Retinal pigment epithelial cell (primary cell): ENCODE measurements around the gene MRNIP.

Experiments used
- DNase-seq: peaks from one replicate; pipeline ENCODE4 v3.0.0-alpha.2; 2010; ENCODE audit warnings: low read depth
- H3K4me3 ChIP-seq: 2 replicates; pipeline ENCODE4 v1.5.1; 2011; ENCODE audit warnings: mild to moderate bottlenecking, low read length, control low read depth, moderate library complexity
- TF ChIP-seq, protein P1 (sequence below): conservative IDR thresholded peaks from 2 replicates; pipeline ENCODE4 v1.5.1; 2011; ENCODE audit warnings: low read depth, low read length, control low read depth, inconsistent platforms

MRNIP gene

DNA sequence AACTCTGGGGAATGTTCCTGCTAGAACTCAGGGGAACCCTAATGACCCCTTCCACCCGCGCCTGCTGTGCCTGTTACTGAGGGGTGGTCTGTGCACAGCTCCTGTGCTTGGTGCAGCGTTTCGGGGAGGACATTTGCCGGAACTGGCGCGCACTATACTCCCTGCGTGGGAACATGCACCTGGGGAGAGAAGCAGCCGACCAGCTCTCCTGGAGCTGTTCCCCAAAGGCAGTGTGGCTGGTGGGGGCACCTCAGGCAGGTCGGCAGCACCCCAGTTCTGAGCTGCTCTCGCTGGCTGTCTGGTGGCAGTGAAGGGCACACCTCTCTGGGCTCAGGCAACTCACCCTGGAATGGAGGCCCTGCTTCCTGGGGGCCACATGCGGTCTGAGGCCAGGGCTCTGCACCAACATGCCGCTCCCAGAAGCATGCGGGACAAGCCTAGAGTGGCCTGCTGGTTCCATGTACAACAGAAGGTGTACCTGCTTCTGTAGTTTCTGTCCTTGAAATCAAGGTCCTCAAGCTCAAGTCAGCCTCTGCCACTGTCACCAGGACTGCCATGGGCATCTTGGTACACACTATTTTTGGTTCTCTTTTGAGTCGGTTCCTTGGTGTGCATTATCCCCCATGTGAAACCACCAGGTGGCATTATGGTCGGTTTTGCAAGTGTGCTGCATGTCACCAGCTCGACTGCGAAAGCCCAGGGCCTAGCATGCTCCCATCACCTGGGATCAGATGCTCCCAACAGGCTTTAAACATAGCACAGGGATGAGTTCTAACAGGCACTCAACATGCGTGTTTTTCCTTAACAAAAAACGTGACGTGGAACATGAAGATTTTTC lies 7.8 kb upstream of the MRNIP start:
- no peak overlapping the region for H3K4me3 ChIP-seq
- TF ChIP-seq, protein P1, sequence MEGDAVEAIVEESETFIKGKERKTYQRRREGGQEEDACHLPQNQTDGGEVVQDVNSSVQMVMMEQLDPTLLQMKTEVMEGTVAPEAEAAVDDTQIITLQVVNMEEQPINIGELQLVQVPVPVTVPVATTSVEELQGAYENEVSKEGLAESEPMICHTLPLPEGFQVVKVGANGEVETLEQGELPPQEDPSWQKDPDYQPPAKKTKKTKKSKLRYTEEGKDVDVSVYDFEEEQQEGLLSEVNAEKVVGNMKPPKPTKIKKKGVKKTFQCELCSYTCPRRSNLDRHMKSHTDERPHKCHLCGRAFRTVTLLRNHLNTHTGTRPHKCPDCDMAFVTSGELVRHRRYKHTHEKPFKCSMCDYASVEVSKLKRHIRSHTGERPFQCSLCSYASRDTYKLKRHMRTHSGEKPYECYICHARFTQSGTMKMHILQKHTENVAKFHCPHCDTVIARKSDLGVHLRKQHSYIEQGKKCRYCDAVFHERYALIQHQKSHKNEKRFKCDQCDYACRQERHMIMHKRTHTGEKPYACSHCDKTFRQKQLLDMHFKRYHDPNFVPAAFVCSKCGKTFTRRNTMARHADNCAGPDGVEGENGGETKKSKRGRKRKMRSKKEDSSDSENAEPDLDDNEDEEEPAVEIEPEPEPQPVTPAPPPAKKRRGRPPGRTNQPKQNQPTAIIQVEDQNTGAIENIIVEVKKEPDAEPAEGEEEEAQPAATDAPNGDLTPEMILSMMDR = no peak
- no peak for DNase-seq

DNA sequence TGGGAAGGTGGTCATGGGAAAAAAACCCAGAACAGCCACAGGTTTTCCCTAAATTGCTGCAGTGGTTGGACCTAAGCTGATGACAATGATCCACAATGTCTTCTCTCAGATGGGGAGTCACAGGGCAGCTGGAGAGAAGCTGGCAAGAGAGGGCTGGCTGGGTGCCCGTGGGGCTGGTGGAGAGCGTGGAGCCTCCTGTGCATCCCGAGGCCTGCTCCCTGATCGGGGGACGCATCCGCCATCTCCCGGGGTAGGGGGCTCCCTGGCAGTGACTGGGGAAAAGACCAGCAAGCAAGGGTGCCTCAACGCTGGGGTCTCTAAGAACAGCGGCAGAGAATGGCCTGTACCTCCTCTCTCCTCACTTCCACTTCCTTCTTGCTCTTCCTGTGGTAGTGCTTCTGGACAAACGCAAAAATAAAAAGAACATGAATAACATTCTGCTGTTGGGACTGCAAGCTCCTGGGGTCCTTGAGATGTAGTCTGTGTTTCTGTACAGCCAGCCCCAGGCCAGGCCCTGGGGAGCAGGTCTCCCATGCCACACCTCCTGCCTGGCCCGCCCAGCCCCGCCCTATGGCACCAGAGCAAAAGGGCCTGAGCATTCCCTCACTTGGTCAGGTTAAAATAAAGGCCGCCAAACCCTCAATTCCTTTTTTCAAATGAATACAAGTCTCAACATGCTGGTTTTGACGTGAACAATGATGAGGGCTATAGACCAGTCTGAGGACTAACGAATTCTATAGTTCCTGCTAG lies 7.0 kb upstream of the MRNIP start:
- DNase-seq = no peak
- no peak overlapping the region for H3K4me3 ChIP-seq
- TF ChIP-seq, protein P1 = no peak

DNA sequence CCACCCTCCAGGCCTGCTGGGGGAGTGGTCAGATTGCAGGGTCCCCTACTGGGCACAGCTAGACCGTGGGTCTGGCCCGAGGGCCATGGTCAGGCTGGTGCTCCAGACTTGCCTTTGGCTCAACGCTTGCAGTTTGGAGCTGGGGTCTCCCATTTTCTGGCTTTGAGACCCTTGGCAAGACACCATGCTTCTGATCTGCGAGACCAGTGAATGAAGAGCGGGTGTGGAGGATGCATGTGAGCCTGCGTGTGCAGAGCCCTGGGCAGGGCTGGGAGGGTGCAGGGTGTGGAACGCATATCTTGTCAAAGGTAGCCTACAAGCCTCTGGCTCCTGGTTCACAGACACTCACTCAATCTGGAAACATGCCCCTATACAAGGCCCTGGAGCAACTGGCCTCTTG lies 6.1 kb upstream of the MRNIP start:
- DNase-seq = no peak
- TF ChIP-seq, protein P1 = no peak
- no peak overlapping the region for H3K4me3 ChIP-seq

DNA sequence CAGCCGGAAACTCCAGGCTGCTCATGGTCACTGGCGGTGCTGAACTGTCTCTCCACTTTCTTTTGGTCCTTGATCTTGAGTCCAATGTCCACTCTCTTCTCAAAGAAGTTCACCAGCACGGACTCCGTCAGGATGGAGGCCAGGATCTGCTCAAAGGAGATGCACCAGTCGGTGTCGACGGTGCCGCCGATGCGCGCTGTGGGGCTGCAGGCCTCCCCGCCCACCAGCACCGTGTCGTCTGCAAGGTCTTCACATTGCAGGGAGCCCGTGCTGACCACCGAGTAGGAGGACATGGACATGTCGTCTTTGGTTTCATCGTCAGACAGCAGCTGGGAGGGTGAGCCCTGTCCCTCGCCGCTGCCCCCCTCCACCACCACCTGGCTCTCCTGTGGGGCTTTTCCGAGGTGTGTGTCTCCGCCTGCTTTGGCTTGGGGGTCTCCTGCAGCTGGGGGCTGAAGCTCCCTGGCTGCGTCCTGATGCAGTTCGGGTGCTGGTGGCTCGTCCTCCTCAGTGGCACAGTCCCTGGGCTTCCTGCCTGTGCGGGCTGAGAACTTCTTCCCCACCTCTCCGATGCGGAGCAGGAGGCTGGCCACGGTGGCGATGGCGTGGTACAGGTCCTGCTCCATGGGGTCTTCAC lies 5.0 kb upstream of the MRNIP start:
- no peak overlapping the region for H3K4me3 ChIP-seq
- DNase-seq = no peak
- TF ChIP-seq, protein P1 = no peak

DNA sequence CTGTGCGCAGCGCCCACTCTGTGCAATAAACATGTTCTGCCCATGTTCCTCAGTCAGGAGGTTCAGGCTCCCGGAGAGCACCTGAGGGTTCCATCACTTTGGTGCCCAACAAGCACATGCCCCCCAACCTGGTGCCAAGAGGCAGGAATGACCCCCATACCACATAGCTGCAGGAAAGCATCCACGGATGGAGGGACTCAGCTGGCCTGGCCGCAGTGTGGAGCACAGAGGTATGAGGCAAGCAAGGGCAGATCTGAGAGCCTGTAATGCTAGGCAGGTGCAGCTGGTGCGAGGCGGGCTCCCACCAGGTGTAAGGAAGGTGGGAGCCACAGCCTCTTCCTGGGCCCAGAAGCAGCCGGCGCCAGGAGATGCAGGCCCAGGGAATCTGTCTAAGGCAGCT lies 4.3 kb upstream of the MRNIP start:
- H3K4me3 ChIP-seq = no peak overlapping the region
- no peak for DNase-seq
- TF ChIP-seq, protein P1 = no peak

DNA sequence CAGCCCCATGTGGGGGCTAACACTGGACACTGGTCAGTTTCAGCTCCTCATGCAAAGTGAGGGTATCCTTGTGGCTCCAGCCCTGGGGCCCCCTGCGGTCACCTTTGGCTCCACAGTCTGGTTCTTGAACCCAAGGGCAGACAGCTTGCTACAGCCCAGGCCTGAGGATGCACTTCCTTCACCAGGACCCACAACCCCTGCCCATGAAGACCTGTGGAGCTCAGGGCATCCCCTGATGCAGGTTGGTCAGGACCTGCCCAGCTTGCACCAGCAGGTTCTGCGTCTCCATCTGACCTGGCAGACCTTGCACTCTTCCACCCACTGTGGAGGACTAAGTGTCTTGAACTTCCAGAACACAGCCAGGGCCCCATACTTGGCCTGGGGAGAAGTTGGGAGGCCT lies 3.7 kb upstream of the MRNIP start:
- no peak overlapping the region for H3K4me3 ChIP-seq
- TF ChIP-seq, protein P1 = no peak
- no peak for DNase-seq
